ENCODE results near the gene SLC4A2.

DNA sequence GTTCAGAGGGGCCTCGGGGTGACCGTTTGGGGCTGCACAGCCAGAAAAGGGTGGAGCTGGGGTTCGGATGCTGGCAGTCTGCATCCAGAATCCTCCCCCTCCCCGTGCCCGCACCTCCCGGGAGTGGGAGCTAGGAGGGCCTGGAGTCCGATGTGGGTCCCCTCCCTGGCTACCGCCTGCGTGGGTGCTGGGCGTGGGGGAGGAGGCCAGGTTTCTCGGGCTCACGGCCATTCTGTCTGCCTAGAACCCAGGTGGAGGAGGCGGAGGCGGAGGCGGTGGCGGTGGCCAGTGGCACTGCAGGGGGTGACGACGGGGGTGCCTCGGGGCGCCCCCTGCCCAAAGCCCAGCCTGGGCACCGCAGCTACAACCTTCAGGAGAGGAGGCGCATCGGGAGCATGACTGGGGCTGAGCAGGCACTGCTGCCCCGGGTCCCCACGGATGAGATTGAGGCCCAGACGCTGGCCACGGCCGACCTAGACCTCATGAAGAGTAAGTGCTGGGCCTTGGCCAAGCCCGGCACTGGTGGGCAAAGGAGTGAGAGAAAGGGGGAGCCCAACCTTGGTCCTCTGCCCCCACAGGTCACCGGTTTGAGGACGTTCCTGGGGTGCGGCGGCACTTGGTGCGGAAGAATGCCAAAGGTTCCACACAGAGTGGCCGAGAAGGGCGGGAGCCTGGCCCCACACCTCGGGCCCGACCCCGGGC lies 7.0 kb downstream of the SLC4A2 start:
- TF ChIP-seq POLR2A (IDR thresholded peaks at IDR 0.05) = no peak
- no peak for TF ChIP-seq CTCF (IDR thresholded peaks at IDR 0.05)
